Suppressor macrophage (primary cell): Measurements from ENCODE around the gene RBM12.

ENCODE experiments used
- DNase-seq, 4 experiments: peaks; one replicate each; pipeline ENCODE4 v3.0.0-alpha.2; 2020 to 2022

The RBM12 gene

GRCh38 chr20:35619196-35620095 lies 45.3 kb downstream of the RBM12 start:
- DNase-seq = peak; percentile 34 to 60 (median 39)

DNA sequence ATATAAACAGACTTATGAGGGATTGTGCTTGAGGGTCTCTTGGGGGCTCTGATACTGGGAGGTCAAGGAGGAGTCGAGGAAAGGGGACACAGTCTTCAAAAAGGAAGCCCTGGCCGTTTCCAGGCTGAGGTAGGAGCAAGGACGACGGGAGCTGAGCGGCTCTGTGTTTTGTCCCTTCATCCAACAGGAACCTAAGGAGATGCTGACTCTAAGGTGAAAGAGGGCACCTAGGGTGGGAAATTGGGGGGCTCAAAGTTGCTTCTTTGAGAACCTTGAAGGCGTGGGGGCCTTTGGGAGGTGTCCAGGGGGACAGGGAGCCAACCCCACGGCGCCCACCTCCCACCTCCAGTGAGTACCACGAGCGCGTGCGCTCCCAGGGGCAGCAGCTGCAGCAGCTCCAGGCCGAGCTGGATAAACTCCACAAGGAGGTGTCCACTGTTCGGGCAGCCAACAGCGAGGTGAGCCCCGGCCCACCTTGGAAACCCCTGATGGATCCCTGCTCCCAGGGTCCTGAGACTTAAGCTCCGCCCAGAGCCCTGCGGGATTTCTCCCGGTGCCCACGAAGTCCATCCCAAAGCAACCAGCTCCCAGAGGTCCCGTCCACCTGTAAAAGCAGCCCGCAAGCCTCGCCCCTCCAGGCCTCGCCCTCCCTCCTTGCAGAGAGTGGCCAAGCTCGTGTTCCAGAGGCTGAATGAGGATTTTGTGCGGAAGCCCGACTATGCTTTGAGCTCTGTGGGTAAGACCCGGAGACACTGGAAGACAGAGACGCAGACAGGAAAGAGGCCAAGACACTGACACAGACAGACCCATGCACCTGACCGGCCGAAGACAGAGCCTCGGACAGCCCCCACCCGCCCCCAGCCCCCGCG lies 46.2 kb downstream of the RBM12 start:
- DNase-seq = peak in 1 of 4 experiments; percentile 12

DNA sequence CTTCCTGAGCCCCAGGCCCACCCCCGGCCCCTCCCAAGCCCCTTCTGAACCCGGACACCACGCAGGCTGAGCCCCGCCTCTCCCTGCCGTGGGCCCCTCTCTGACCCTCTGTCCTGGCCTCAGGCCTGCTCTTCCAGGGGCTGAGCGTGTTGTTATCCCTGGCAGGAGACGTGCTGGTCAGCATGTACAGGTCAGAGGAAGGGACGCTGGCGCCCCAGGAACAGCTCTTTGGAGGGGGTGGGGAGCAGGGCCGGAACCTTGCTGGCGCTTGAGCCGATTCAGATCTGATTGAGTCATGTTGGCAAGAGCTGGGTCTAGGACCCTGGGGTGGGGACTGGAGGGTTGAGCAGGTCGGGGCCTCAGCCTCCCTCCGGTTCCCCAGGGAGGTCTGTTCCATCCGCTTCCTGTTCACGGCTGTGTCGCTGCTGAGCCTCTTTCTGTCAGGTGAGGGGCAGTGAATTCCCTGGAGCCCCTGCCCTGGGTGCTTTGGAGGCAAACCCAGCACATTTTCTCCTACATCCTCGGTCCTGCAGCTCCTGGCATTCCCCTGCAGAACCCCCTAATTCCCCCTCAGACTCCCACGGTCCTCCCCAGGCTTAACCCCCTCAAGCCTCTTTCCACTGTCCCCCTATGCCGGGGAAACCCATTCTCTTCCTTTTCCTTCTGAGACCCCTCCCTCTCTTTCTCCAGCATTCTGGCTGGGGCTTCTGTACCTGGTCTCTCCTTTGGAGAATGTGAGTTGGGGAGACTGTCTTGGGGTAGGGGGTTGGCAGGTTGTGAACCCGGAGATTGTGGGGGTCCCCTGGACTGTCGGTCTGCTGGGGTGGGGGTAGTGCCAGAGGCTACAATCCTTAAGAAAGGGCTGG lies 47.1 kb downstream of the RBM12 start:
- peak; percentile 9 to 36 (median 22) for DNase-seq

- DNase-seq = peak; percentile 81 to 100 (median 89)
These were observed 48.0 kb downstream of the RBM12 start for GRCh38 chr20:35616465-35617396.

- peak; percentile 74 to 100 (median 100) for DNase-seq
These were observed 48.8 kb downstream of the RBM12 start, which contains the start of gene SPAG4 for GRCh38 chr20:35615667-35616464. SPAG4 (plus strand) TSS chr20:35615829; CDS start chr20:35616004, 175 bp downstream.

DNA sequence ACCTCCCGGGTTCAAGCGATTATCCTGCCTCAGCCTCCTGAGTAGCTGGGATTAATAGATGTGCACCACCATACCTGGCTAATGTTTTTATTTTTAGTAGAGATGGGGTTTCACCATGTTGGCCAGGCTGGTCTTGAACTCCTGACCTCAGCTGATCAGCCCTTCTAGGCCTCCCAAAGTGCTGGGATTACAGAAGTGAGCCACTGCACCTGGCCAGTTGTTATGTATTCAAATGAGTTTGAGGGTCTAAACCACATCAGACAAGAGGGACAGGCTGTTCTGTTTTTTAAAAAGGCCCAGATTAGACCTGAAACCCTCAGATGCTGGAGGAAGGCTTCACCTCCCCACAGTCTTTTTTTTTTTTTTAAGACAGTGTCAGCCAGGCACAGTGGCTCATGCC lies 53.2 kb downstream of the RBM12 start:
- DNase-seq = no peak

DNA sequence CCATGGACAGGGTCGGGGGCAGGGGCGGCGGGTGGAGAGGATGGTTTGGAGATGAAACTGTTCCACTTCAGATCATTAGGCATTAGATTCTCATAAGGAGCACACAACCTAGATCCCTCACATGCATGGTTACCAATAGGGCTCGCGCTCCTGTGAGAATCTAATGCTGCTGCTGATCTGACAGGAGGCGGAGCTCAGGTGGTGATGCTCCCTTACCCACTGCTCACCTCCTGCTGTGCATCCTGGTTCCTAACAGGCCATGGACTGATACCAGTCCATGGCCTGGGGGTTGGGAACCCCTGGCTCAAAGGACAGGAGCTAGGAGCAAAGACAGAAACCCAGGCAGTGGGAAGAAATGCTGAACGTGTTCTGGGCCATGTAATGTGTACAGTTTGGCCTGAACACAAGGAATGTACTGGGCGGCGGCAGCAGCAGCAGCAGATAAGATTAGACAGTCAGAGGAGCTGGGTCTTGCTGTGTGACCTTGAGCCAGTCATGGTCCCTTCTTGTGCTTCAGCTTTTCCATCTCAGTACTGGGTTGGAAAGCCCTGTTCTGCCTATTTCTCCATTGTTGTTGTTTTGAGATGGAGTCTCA lies 53.8 kb downstream of the RBM12 start:
- no peak for DNase-seq

- peak; percentile 58 to 82 (median 72) for DNase-seq
These were observed 57.5 kb downstream of the RBM12 start for GRCh38 chr20:35607003-35607735.

- DNase-seq = no peak
These were observed 58.6 kb downstream of the RBM12 start for GRCh38 chr20:35606127-35606526.

GRCh38 chr20:35604449-35604747 lies 60.3 kb downstream of the RBM12 start:
- peak in 2 of 4 experiments; percentile 24 to 42 for DNase-seq

DNA sequence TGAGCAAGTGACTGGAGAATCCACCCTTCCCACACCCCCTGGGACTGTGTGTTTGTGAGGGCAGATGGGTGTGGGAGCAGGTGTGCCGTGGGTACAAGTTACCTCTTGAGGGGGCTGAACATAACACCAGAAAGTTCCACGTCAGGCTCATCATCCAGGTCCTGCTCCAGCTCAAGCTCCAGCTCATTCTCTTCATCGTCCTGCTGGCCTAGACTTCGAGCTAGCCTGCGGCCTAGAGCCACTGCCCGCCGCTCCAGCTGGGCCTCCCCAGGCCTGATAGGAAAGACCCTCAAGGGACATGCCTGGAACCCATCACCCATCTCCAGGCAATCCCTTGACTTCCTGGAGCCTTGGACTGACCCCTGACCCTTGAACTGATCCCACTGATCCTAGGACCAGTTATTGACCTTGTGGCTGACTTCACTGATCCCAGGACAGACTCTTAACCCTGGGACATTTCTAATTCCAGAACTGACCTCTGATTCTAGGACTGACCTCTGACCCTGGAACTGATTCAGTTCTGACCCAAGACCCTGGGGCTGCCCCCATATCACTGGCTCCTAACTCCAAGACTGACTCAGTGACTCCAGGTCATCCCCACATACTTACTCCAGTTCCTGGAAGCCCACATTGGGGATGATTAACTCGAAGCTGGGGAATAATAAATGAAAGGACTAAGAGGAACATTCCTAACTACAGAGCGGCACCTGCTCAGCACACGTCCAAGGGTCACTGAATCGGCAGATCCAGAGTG lies 60.8 kb downstream of the RBM12 start:
- no peak for DNase-seq

DNA sequence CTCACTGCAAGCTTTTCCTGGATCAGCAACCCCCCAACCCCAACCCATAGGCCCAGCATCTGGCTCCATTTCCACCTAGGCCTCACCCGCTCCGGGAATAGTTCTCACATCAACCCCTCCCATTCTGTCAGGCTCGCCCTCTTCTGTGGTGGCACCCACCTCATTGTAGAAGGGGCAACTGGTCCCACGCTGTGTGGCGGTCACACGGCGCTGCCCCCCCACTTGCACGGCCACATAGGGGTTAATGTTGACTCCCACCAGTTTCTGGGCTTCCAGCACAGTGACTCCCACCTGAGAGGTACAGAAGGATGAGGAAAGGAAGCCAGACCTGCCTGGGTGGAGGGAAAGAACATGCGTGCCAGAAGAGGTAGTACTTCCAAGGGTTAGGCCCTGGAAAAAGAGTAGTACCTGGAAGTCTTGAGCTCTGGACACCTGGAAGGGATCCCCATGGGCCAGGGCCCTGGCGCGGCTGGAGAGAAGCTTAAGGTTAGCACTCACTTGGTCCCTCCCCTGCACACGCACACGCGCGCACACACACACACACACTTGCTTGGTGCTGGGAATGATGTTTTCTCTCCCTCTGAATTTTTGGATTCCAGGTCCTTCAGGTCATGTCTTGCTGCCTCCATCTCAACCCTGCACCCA lies 61.7 kb downstream of the RBM12 start:
- DNase-seq = no peak

DNA sequence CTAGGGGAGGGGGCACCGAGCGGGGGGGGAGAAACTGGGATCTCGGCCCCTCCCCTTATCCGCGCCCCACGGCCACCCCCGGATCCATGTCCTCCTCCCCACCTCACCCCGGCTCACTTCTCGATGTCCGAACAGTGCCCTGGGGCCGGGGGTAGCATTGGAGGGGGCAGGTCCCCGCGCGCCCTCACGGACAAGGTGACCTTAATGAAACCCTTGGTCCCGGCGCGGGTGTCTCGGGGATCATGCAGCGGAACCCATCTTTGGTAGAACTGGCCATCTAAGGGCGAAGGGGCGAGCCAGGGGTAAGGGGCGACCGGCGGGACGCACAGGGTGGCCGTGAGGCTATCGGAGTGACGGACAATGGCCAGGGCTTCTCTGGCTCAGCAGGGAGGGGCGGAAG lies 62.7 kb downstream of the RBM12 start:
- DNase-seq = no peak

DNA sequence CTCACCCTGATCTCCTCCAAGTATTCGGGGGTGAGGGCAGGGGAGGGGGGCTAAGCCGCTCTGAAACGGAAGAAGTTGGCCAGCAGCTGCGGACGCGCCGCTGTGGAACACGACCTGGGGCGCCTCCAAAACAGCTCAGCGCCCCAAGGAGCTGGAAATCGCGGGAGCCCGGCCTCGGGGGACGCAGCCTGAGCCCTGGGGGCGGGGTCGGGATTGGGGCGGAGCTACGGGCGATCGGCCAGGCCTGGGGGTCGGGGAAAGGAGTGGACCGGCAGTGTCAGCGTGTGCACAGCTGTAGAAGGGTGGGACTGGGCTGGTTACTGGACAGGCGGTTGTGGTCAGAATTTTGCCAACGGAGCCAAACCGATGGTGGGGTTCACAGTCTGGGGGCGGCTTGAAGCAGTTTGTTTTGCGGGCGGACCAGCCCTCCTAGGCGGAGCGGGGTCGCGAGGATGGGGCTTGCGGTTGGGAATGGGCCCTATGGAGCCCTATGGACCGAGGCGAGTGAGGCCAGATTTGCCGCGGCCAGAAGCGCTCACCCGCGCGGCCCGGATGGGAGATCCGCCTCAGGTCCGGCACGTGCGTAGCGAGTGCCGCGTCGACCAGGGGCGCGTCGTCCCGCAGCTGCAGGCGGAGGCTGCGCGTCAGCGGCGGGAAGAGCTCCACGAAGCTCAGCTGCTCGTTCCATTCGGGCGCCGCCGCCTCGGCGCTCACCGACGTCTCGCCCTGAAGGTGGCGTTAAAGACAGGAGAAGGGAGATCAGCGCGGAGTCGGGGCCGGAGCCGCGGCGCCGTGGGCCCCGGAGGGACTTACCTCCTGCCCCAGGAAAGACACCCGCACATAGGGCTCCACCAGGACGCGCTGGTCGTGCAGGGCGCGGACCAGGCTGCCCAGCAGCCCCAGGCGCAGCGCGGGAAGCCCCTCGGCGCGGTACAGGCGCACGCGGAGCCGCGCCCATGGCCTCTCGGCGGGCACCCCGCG lies 63.4 kb downstream of the RBM12 start:
- DNase-seq = peak; percentile 74 to 89 (median 80)

DNA sequence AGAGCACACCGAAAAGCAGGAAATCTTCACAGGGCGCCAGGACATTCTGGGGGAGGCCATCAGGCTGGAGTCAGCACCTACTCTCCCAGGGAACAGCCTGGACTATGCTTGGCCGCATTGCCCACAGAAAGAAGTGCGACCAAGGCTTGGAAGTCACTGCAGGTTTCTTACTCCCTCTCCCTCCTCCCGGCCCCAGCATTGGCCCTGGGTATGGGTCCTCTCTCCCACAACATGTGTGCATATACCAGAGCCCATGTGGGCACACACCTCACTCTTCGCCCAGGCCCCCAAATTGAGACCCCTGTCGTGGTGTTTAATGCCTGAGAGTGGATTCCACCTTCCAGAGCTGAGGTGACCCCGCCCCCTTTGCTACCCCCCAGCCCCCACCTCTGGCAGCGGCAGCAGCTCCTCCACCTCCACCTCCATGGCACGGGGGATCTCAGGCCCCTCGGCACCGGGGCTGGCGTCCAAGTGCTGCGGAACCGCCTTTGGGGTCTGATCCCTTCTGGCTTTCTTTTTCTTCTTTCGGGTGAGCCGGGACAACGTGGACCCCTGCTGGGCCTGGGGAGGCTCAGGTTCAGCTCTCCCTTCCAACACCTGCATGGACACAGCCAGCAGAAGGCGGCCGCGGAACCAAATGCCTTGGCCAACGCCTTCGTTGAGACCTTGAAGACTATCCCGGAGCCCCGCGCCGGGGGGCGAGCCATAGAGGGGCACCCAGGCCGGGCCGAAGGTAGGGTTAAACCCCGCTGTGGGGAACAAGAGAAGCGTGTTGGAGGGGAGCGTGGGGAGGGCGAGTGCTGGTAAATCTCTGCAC lies 64.3 kb downstream of the RBM12 start:
- no peak for DNase-seq

- no peak for DNase-seq
These were observed 65.0 kb downstream of the RBM12 start for GRCh38 chr20:35599776-35600120.
